Inferior parietal cortex (tissue), 1 donor: ENCODE data around the gene RAB25.
"Not testable (repeated sequence)": the region's sequence is repeated elsewhere in the genome, so short reads cannot be mapped to it uniquely, and the experiment has no call there.

Experiments
- DNase-seq: peaks from one replicate; pipeline ENCODE4 v3.0.0-alpha.2; 2016; ENCODE audit errors: extremely low spot score

The RAB25 gene

DNA sequence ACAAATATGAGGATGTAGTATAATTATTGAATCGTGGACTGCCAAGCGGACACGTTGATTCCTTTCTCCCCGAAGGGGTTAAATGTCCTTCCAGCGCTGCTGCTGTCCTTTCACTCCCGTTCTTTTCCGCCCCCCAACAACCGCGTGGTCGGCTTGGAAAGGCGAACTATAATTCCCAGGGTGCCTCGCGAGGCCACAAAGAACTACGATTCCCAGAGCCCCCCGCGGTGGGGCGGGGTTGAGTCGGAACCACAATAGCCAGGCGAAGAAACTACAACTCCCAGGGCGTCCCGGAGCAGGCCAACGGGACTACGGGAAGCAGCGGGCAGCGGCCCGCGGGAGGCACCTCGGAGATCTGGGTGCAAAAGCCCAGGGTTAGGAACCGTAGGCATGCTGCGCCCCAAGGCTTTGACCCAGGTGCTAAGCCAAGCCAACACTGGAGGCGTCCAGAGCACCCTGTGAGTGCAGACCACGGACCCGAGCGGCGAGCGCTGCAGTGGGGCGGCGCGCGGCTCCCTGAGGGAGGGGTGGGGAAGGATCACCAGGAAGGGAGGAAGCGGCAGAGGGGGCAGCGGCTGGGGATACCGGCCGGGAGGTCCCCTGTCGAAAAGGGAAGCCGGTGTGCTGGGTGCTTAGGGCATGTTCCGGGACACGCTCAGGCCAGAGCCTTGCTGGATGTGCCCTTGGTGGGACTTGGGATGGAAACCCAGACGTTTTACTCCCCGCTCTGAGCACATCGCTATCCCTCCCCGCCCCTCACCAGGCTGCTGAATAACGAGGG lies 6.3 kb upstream of the RAB25 start, which contains the start of gene LAMTOR2:
TSS of gene LAMTOR2 (plus strand) at position 283 of the 781 bp plus-strand sequence. CDS start at position 391, 108 bp downstream.
- DNase-seq = peak; percentile 99

DNA sequence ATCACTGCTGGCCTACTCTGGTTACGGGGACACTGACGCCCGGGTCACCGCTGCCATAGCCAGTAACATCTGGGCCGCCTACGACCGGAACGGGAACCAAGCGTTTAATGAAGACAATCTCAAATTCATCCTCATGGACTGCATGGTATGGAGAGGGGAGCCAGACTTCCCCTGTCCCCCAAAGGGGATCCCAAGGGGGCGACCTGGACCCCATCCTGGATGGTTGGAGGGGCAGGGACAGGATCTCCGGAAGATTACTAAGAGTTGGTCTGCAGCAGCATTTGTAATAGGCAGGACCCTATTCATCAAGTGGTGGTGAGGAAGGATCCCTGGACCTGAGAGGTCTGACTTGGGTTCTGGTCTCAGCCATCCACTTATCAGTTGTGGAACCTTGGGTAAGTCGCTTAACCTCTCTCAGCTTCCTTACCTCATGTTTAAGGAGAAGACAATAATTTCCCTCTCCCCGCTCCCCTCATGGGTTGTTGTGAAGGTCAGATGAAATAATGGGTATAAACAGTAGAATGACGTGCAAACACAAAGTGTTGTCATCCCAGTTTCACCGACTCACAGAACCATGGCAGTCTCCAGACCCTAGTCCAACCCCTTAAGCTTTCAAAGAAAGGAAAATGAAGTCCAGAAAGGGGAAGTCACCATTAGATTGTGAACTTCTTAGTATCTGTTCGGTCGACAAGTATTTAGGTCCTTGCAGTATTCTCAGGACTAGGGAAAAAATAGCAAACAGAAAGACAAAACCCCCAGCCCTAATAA lies 5.5 kb upstream of the RAB25 start:
- DNase-seq = no peak

DNA sequence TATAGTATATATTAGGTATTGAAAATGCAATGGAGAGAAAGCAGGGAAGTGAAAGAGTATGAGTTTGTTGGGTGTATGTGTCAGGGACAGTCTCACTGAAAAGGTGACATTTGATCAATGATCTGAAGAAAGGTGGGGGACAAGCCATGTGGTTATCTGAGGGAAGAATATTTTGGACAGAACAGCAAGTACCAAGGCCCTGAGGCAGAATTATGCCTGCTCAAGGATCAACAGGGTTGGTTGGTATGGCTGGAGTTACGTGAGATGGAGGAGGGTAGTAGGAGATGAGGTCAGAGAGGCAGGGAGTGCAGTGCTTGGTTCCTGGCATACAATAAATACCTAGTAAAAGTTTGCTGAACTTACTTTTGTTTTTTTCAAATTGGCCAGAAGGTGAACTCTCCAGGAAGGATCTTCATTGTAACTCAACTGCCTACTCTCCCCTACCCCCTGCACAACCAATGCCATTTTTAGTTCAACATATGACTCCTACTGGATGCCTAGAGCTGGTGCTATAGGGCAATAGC lies 4.6 kb upstream of the RAB25 start:
- no peak for DNase-seq

DNA sequence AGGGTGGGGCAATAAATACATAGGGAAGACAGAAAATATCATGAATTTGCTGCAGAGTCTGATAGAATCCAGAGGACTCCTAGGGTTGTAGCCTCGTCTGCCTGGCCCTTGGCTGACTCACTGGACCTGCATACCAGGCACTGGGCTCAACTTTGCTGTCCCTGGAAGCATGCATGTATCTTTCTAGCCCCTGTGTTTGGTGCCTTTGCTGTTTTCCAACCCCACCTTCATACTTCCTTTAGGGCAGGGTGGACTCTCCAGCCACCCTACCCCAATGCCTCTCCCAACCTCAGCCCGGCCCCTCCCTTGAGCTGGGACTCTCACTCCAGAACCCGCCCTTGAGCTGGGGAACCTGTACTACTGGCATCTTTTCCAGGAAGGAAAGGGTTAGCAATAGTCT lies 1.2 kb downstream of the RAB25 start:
- no peak for DNase-seq

DNA sequence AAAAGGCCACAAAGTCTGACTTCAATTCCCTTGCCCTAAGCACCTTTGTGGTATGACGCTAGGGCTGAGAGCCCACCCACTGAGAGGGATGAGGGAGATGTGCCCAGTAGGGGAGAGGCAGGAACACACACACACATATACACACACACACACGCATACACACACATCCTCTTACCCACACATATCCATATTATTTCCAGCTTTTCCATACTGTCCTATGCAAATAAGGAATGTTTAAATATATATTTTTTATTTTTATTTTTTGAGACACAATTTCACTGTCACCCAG lies 3.0 kb downstream of the RAB25 start:
- no peak for DNase-seq

DNA sequence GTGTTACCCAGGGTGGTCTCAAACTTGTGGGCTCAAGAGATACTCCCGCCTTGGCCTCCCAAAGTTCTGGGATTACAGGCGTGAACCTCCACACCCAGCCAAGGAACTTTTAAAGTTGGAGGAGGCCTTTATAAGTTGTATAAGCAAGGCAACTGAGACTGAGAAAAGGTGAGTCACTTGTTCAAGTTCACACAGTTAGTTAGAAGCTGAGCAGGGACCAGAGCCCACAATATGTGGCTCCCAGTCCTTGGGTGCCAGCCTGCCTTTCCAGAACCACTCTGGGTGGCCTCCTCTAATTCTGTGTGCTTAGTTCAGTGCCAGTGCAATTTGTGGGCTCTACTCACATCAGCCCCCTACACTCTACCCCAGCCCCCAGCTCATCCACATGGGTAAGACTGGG lies 3.7 kb downstream of the RAB25 start:
- no peak for DNase-seq

DNA sequence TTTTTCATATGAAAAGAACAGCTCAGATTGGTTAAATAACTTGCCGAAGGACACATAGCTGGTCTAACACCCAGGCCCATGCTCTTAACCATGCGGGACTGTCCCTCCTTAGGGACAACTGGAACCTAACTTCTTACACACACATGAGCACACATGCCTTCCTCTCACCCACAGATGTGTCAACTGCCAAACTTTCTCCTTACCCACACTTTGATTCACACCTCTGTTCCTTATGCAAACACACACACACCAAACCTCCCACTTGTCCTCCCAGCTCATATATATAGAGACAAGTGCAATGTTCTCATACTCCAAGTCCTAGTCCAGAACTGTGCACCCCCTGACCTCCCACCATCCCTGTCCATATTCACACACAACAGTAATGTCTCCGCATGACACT lies 4.3 kb downstream of the RAB25 start:
- no peak for DNase-seq

DNA sequence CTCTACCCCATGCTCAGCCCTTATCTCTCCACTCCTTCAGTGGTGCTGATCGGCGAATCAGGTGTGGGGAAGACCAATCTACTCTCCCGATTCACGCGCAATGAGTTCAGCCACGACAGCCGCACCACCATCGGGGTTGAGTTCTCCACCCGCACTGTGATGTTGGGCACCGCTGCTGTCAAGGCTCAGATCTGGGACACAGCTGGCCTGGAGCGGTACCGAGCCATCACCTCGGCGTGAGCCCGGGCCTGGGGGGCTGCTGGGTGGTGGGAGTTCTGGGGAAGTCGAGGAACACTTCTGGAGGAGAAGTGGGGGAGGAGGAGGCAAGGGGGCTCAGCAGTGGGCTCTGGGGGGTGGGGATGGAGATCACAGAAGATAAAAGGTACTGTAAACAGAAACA lies 4.9 kb downstream of the RAB25 start:
- DNase-seq = no peak

DNA sequence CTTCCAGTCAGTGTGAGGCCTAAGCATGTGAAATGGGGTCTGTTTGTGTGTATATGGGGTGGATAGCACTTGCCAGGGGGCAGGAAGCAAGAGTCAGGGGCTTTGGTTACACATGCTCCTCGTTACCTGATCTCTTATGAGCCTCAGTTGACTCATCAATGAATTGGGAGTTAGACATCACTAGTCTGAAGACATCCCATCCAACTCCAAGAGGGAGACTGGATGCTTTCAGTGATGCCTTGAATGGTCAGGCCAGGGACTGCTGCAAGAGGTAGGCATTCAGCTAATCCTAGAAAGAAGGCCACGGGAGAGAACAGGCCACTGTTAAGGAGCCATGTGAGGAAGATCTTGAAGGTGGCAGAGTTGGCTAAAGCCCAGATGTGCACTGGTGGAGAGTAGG lies 6.3 kb downstream of the RAB25 start:
- DNase-seq = no peak

DNA sequence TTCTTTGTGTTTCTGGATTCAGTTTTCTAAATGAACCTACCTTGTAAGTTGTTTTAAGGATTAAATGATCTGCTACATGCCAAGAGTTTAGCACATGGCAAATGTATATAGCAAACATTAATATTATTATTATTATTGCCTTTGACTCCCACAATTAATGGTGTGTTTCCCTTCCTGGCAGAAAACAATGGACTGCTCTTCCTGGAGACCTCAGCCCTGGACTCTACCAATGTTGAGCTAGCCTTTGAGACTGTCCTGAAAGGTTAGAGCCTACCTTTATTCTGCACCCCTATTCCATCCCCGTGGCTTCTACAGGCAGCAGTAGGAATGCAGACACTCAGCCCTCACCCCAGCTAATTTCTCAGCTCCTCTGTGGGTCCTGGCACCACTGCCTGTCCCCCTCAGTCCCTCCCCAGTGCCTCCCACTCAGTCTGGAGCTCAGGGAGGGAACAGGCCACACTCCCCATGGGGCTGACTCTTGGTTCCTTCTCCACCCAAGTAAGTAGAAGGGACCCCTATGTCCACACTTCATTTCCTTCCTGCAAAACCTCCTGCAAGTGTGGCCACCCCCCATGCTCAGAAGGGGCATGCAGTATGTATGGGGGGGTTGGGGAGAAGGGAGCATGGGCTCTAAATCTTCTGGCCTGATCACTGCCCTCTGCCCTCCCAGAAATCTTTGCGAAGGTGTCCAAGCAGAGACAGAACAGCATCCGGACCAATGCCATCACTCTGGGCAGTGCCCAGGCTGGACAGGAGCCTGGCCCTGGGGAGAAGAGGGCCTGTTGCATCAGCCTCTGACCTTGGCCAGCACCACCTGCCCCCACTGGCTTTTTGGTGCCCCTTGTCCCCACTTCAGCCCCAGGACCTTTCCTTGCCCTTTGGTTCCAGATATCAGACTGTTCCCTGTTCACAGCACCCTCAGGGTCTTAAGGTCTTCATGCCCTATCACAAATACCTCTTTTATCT lies 8.8 kb downstream of the RAB25 start:
- no peak for DNase-seq

DNA sequence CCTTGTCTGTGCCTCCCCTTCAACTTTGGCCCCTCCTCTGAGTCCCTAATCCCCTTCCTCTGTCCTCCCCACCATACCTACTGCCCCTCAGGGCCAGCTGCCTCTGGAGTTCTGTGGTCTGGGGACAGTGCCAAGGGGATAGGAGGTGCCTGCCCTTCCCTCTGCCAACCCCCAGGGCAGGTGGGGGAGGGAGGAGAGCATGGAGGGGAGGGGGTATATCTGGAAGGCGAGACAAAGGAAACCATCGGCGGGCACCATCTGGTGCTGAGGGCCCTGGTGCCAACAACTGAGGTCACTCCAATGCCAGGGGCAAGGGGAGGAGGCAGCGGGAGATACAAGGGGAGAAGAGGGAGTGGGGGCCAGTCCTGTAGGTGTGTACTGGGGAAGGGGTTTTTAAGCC lies 9.6 kb downstream of the RAB25 start:
- DNase-seq = no peak

DNA sequence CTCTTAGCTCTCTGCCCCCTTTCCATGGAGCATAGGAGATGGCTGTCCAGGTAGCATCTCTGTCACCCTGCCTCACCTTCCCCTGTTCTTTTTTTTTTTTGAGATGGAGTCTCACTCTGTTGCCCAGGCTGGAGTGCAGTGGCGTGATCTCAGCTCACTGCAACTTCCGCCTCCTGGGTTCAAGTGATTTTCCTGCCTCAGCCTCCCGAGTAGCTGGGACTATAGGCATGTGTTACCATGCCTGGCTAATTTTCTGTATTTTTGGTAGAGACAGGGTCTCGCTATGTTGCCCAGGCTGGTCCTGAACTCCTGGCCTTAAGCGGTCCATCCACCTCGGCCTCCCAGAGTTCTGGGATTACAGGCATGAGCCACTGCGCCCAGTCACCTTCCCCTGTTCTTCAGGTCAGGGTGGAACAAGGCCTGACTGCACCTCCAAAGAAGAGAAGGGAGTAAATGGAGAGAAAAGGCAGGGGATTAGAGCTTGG lies 10.4 kb downstream of the RAB25 start:
- not testable (repeated sequence) for DNase-seq

DNA sequence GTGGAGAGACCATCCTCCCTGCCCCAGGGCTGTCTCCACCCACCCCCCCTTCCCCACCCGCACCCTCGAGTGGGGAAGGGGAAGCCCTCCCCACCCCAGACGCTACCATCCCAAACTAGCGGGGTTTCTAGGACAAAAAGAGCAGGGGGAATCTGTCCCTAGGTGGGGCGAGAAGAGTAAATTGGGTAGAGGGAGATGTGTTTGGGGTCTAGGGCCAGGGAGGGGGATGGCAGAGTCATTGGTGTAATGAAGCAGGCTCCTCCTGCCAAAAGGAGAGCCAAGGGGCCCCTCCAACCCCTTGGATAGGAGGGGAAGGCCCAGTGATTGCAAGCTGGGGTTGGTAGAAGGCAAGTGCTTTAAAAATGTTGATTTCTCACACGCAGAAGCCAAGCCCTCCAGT lies 11.3 kb downstream of the RAB25 start:
- DNase-seq = no peak

DNA sequence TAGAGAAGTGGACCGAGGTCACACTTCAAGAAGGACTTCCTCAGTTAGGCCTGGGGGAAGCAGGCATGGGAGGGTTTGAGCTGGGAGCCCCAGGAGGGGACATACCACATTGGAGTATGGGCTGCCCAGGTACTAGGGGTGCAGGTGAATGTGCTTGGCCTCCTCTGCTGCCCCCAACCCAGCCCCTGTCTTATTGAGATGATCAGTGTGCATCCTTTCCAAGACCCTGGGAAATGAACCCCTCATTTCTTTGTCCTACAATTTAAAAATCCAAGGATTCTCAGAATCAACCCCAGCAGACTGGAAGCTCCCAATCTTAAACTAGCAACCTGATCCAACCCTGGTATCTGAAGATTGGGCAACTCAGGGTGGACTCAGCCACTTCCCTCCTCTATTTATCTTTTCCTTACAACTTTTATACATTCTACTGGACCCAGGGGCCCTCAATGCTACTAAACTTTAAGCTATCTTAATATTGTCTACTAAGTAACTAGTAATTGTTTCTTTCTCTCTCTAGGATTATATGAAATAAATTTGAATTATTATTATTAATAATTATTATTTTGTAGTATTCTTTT lies 12.2 kb downstream of the RAB25 start:
- DNase-seq = no peak

DNA sequence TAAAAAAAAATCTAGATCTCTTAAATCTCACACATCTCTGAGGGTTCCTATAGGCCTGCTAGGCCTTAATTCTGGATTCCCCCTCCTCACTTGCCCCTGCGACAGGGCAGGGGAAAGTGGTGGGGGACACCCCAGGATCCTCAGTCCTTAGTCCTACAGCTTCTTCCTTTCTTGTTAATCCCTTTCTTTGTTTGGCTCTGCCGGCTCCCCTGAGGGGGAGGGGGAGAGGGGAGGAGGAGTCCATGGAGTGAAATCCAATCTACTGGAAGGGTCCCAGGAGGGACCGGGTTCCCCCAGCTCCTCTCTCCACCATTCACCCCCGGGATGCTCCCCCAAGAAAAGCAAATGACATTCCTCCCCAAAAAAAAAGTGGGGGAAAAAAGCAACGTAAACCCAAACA lies 12.8 kb downstream of the RAB25 start:
- DNase-seq = no peak

DNA sequence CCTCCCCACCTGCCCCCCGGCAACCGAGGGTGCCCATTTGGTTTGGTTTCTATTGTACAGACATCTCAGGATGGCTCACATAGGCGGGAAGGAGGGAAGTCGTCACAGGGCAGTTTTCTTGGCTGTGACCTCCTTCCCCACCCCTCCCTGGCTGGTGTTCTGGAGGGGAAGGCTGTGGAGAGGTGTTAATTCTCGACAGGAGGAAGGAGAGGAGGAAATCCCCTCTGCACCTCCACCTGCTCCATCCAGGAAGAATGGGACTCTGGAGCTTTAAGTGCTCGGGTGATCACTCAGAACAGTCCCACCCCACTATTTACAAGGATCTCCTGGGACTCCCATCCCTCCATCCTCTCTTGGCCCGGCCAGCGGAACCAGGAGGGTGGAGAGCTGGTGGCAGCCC lies 13.7 kb downstream of the RAB25 start:
- DNase-seq = no peak

DNA sequence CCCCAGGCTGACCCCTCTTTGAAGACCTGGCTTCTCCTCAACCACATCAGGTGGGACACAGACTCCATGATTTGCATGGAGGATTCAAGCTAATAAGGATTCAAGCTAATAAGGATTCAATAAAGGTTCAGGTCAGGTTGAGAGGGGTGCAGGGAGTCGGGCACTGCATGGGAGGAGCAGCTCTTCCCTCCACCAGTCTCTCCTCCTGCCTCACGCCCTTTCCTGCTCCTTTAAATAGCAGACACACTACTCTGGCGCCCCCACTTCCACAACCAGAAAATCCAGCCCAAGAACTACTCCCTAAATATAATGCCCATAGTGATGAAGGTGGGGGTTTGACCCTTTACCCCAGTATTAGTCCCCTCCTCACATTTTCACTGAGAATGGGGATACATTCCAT lies 14.2 kb downstream of the RAB25 start:
- DNase-seq = no peak

DNA sequence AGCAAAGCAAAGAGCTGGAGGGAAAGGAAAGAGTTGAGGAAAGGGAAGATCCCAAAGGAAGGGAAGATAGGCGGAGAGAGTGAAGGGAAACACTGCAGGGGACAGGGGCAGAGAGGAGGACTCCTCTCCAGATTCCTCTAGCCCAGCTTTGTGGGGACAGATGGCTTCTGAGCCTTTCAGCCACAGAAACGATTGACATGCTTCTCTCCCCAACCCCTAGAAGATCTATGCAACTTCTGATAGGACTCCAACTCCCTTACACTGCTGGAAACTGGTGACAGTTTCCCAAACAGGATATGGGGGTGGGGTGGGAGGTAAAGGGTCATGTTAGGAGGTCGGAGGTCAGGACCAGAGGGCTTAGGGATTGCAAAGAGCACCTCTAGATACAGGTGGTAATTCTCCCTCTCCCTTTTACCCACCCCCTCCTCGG lies 14.8 kb downstream of the RAB25 start:
- DNase-seq = no peak

DNA sequence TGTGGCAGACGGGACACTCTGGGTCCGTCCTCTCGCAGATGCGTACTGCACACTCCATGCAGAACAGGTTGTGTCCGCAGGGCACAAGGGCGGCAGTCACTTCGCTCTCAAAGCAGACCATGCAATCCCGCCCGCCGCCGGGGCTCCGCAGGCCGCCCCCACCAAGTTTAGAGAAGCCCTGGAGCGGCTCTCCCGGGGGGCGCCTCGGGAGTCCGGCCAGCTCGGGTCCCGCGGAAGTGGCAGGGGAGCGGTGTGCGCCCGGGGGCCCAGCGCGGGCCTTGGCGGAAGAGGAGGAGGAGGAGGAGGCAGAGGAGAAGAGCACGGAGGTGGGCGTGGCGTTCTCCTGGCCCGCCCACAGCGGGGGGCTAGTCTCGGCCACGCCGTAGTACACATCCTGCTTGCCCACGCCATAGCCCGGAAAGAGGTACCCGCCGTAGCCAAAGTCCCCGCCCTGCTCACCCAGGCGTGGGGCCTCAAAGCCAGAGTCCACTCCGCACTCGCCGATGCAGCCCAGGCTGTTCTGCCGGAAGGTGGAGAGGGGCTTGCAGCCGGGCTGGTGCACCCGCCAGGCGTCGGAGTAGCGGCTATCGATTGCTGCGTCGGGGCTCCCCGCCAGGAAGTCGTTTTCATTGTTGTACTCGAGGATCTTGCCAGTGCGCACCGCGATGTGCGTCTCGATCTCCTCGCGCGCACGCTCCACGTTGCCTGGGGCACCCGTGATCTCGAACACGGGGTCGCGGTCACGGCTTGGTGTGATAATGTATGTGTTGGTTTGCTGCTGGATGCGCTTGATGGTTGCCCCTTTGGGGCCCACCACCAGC lies 15.9 kb downstream of the RAB25 start:
- no peak for DNase-seq

DNA sequence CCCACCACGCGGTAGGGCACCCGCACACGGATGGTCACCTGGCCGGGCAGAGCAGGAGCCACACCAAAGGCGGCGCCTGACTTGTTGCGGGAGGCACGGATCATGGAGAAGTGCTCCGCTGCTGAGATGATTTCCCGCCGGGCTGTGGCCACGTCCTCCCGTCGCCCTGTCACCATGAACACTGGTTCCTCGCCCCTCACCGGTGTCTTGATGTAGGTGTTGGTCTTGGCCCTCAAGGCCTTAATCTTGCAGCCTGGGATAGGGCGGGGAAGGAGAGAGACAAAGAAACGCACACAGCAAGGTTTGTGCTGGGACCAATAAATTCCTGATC lies 16.4 kb downstream of the RAB25 start:
- DNase-seq = no peak

DNA sequence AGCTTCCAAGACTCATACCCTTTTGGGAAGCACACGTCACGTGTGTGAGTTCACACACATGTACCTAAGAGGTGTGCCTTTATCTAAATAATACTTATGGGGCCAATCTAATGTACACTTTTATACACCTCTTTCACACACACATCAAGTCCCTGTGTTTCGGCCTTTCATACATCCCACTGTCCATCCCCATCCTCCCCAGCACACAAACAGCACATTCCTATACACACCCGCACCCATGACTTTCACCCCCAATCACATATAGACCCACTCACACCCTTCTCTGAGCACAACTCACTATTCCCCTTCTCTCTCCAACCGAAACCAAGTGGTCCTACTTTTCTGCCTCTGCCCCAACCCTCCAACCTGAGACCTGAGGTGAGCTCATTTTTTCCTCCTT lies 17.8 kb downstream of the RAB25 start:
- no peak for DNase-seq
